ENCODE data around the gene ALDH1A3.

ALDH1A3 gene

GRCh38 chr15:100926971-100927756 lies 47.5 kb downstream of the ALDH1A3 start:
- no peak for DNase-seq

GRCh38 chr15:100928632-100929280 lies 49.1 kb downstream of the ALDH1A3 start:
- DNase-seq: no peak

- no peak for DNase-seq
Observed at GRCh38 chr15:100929641-100930042, 50.0 kb downstream of the ALDH1A3 start.

GRCh38 chr15:100930306-100930848 lies 50.7 kb downstream of the ALDH1A3 start:
- DNase-seq: no peak

- no peak for DNase-seq
Observed at GRCh38 chr15:100931143-100931890, 51.7 kb downstream of the ALDH1A3 start.

- no peak for DNase-seq
Observed at GRCh38 chr15:100932676-100933348, 53.2 kb downstream of the ALDH1A3 start.

GRCh38 chr15:100934166-100934565 lies 54.5 kb downstream of the ALDH1A3 start:
- no peak for DNase-seq

GRCh38 chr15:100934726-100935125 lies 55.1 kb downstream of the ALDH1A3 start:
- DNase-seq: no peak

- no peak for DNase-seq
Observed at GRCh38 chr15:100937171-100937570, 57.5 kb downstream of the ALDH1A3 start.

GRCh38 chr15:100939791-100940190 lies 60.2 kb downstream of the ALDH1A3 start:
- DNase-seq: no peak

- no peak for DNase-seq
Observed at GRCh38 chr15:100940767-100941379, 61.2 kb downstream of the ALDH1A3 start.

GRCh38 chr15:100941536-100941935 lies 61.9 kb downstream of the ALDH1A3 start:
- no peak for DNase-seq

GRCh38 chr15:100942656-100943425 lies 63.2 kb downstream of the ALDH1A3 start:
- no peak for DNase-seq

GRCh38 chr15:100944244-100944895 lies 64.7 kb downstream of the ALDH1A3 start:
- DNase-seq: no peak

- no peak for DNase-seq
Observed at GRCh38 chr15:100944986-100945385, 65.4 kb downstream of the ALDH1A3 start.

GRCh38 chr15:100947760-100948429 lies 68.3 kb downstream of the ALDH1A3 start:
- DNase-seq: no peak

- no peak for DNase-seq
Observed at GRCh38 chr15:100948430-100948762, 68.8 kb downstream of the ALDH1A3 start.

GRCh38 chr15:100949691-100950090 lies 70.1 kb downstream of the ALDH1A3 start:
- no peak for DNase-seq

GRCh38 chr15:100951965-100952364 lies 72.3 kb downstream of the ALDH1A3 start:
- no peak for DNase-seq

GRCh38 chr15:100952566-100952965 lies 72.9 kb downstream of the ALDH1A3 start:
- DNase-seq: no peak

All from NCI-H1048 (cell line).